OCI-LY1 (cell line): ENCODE results near the gene TIPIN.
A peak's percentile ranks its signal among the peaks of the same experiment; 100 is the strongest.

Experiments
- H2AFZ ChIP-seq: fragments of 200-600 bp; sonication (generic), shearing (Covaris generic); 2 replicates; pipeline ENCODE4 v1.6.0; 2014; ENCODE audit warnings: antibody characterized with exemption, mild to moderate bottlenecking, low read length
- H3F3A ChIP-seq: fragments of 200-600 bp; sonication (generic), shearing (Covaris generic); 2 replicates; pipeline ENCODE4 v1.6.0; 2014; ENCODE audit warnings: mild to moderate bottlenecking, antibody characterized with exemption, low read length, moderate library complexity; ENCODE audit not compliant: insufficient read depth
- H3K27ac ChIP-seq: fragments of 200-600 bp; sonication (generic); 2 replicates; pipeline ENCODE4 v1.5.1; 2014; ENCODE audit warnings: low read length, mixed run types, mild to moderate bottlenecking, low read depth; ENCODE audit not compliant: poor library complexity, severe bottlenecking
- H3K27me3 ChIP-seq: fragments of 200-600 bp; sonication (generic); 2 replicates; pipeline ENCODE4 v1.6.0; 2014; ENCODE audit warnings: antibody characterized with exemption, mild to moderate bottlenecking, low read length, moderate library complexity; ENCODE audit not compliant: insufficient read depth
- H3K36me3 ChIP-seq: fragments of 200-600 bp; sonication (generic); 2 replicates; pipeline ENCODE4 v1.6.1; 2014; ENCODE audit warnings: mild to moderate bottlenecking, antibody characterized with exemption, low read length, moderate library complexity, mixed read lengths; ENCODE audit not compliant: insufficient read depth
- H3K4me1 ChIP-seq: fragments of 200-600 bp; sonication (generic); 2 replicates; pipeline ENCODE4 v1.5.1; 2014; ENCODE audit warnings: mild to moderate bottlenecking, low read length, moderate library complexity; ENCODE audit not compliant: insufficient read depth, severe bottlenecking
- H3K4me2 ChIP-seq: fragments of 200-600 bp; sonication (generic), shearing (Covaris generic); 2 replicates; pipeline ENCODE4 v1.6.1; 2014; ENCODE audit warnings: low read length
- H3K4me3 ChIP-seq: fragments of 200-600 bp; sonication (generic); 2 replicates; pipeline ENCODE4 v1.5.1; 2014; ENCODE audit warnings: low read length, low read depth, mild to moderate bottlenecking, mixed read lengths; ENCODE audit not compliant: poor library complexity, severe bottlenecking
- H3K79me2 ChIP-seq: fragments of 200-600 bp; shearing (Covaris generic); 2 replicates; pipeline ENCODE4 v1.6.1; 2016; ENCODE audit warnings: mixed run types, low read length, mixed read lengths; ENCODE audit not compliant: insufficient read depth
- H3K9ac ChIP-seq: fragments of 200-600 bp; sonication (generic), shearing (Covaris generic); 2 replicates; pipeline ENCODE4 v1.6.1; 2014; ENCODE audit warnings: mild to moderate bottlenecking, low read length, mixed read lengths
- H3K9me2 ChIP-seq: fragments of 200-600 bp; sonication (generic), shearing (Covaris generic); 2 replicates; pipeline ENCODE4 v1.6.1; 2014; ENCODE audit warnings: low read depth, mild to moderate bottlenecking, low read length, mixed read lengths
- H3K9me3 ChIP-seq: fragments of 200-600 bp; shearing (Covaris generic); 2 replicates; pipeline ENCODE4 v1.6.1; 2014; ENCODE audit warnings: low read length, mixed read lengths
- H4K20me1 ChIP-seq: fragments of 200-600 bp; sonication (generic), shearing (Covaris generic); 2 replicates; pipeline ENCODE4 v1.6.0; 2016; ENCODE audit warnings: mild to moderate bottlenecking, low read length; ENCODE audit not compliant: insufficient read depth
- EZH2 ChIP-seq: fragments of 200-600 bp; sonication (generic), shearing (Covaris generic); IDR thresholded peaks from 2 replicates; pipeline ENCODE4 v1.8.0; 2017; ENCODE audit warnings: borderline replicate concordance, mixed run types, mild to moderate bottlenecking, antibody characterized with exemption, low read length, moderate library complexity, mixed read lengths
- TF ChIP-seq, protein P1 (sequence below): fragments of 200-600 bp; sonication (generic), shearing (Covaris generic); IDR thresholded peaks from 2 replicates; pipeline ENCODE4 v1.5.1; 2017; ENCODE audit warnings: mild to moderate bottlenecking, antibody characterized with exemption, low read length, moderate library complexity, mixed read lengths

Gene TIPIN

DNA sequence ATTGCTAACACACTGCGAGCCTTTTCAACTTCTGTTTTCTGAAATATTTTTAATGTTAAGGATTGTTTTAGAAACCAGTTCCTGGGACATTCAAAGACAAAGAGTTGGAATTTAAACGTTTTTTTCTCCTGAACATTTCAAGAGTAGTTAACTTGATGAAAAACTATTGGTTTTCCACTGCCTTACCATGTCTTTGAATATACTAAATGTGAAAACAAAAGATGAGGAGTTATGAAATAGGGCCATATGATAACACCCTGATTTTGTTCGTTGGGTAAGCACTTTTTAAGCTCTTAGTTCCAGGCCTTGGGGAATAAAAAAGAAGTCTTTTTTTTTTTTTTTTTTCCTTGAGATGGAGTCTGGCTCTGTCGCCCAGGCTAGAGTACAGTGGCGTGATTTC, 60.3 kb downstream of the TIPIN start:
- no peak for TF ChIP-seq EZH2
- TF ChIP-seq, protein P1, sequence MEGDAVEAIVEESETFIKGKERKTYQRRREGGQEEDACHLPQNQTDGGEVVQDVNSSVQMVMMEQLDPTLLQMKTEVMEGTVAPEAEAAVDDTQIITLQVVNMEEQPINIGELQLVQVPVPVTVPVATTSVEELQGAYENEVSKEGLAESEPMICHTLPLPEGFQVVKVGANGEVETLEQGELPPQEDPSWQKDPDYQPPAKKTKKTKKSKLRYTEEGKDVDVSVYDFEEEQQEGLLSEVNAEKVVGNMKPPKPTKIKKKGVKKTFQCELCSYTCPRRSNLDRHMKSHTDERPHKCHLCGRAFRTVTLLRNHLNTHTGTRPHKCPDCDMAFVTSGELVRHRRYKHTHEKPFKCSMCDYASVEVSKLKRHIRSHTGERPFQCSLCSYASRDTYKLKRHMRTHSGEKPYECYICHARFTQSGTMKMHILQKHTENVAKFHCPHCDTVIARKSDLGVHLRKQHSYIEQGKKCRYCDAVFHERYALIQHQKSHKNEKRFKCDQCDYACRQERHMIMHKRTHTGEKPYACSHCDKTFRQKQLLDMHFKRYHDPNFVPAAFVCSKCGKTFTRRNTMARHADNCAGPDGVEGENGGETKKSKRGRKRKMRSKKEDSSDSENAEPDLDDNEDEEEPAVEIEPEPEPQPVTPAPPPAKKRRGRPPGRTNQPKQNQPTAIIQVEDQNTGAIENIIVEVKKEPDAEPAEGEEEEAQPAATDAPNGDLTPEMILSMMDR, result no peak
- Histone ChIP-seq H3K36me3 (peaks cover 39% of the 10 kb centered on the region; the same call in 1 of the 2 replicates), H4K20me1 (no peaks in the 10 kb centered on the region), H3K4me3 (peak overlapping the region; percentile 76), H3F3A (no peaks in the 10 kb centered on the region), H3K27me3 (no peaks in the 10 kb centered on the region), H3K27ac (no peak overlapping the region), H3K9me3 (no peaks in the 10 kb centered on the region), H3K4me2 (peak overlapping the region; percentile 83), H3K9me2 (no peaks in the 10 kb centered on the region), H3K79me2 (peaks cover 34% of the 10 kb centered on the region), H3K4me1 (peaks cover 48% of the 10 kb centered on the region), H3K9ac (peak overlapping the region; percentile 88), H2AFZ (no peak overlapping the region)

DNA sequence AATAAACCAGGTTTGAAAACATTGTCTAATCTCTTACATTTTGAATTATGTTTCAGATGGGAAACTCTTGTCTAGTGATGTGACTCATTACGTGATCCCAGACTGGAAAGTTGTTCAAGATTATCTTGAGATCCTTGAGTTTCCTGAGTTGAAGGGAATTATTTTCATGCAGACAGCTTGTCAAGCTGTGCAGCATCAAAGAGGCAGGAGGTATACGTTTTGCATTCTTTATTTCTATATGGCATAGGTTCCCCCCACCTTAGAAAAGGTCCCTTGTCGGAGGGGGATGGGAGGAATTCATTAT, 61.6 kb downstream of the TIPIN start:
- no peak overlapping the region for H2AFZ ChIP-seq
- H3K27me3 ChIP-seq, result no peaks in the 10 kb centered on the region

DNA sequence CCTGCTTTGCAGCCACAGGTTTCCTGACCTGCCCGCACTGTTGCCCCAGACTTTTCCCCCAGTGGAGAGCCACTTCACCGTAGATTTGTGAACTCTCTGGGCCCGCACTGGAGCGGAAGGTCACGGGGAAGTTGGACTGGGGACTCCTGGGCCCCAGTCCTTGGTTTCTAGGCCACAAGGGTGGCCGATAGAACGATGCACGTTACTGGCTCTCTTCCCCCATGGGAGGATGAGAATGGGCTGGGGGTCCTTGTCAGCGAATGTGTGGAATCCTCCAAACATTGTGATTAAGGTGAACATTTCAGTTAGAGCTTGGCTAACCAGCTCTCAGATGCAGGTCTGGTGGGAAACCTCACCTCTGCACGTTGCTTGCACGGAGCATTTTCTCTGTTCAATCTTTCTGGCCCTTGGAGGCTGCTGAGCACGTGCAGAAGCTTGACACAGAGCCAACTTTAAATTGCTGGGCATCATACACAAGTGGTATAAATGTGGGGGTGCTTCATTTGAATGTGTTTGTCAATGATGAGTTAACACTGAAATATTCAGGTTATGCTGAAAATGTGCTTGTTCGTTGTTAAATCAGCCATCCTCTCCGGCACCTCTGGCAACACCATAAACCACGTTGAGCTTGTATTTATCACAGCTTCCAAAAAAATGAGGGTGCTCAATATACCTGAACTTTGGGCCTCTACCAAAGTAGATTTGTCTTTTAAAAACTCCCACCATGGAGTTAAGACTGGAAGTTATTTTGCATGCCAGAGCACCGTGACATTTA, 62.1 kb downstream of the TIPIN start:
- TF ChIP-seq, protein P1, result no peak
- H3K9ac ChIP-seq, result peak overlapping the region; percentile 88
- peak overlapping the region; percentile 76 for H3K4me3 ChIP-seq
- no peaks in the 10 kb centered on the region for H4K20me1 ChIP-seq
- peaks cover 54% of the 10 kb centered on the region for H3K4me1 ChIP-seq
- H2AFZ ChIP-seq, result no peak overlapping the region
- peak overlapping the region; percentile 83 for H3K4me2 ChIP-seq
- no peaks in the 10 kb centered on the region for H3K9me3 ChIP-seq
- H3F3A ChIP-seq, result no peaks in the 10 kb centered on the region
- H3K79me2 ChIP-seq, result peaks cover 34% of the 10 kb centered on the region
- H3K27ac ChIP-seq, result peak overlapping the region; percentile 92
- H3K9me2 ChIP-seq, result no peaks in the 10 kb centered on the region
- H3K36me3 ChIP-seq, result peaks cover 30% of the 10 kb centered on the region; the same call in 1 of the 2 replicates
- no peaks in the 10 kb centered on the region for H3K27me3 ChIP-seq

More for the DNA sequence above, 61.6 kb downstream of the TIPIN start:
- Histone ChIP-seq H3F3A (no peaks in the 10 kb centered on the region), H3K36me3 (peaks cover 30% of the 10 kb centered on the region; the same call in 1 of the 2 replicates), H3K27ac (peak overlapping the region; percentile 92), H3K9me2 (no peaks in the 10 kb centered on the region), H3K4me3 (peak overlapping the region; percentile 76), H3K4me2 (peak overlapping the region; percentile 83), H3K4me1 (peaks cover 54% of the 10 kb centered on the region), H3K9me3 (no peaks in the 10 kb centered on the region), H4K20me1 (no peaks in the 10 kb centered on the region), H3K79me2 (peaks cover 34% of the 10 kb centered on the region), H3K9ac (peak overlapping the region; percentile 88)
- TF ChIP-seq EZH2, result no peak
- TF ChIP-seq, protein P1, result no peak
